Measurements from ENCODE around the gene NR3C2. TPM values are rescaled to one million over a fixed set of nuclear protein-coding genes. Genes with fewer than 3 reads are reported as not detected.

The NR3C2 gene
- total and polyA plus RNA-seq, 7 donors = 0.70 to 17.9 (median 7.5) TPM

DNA sequence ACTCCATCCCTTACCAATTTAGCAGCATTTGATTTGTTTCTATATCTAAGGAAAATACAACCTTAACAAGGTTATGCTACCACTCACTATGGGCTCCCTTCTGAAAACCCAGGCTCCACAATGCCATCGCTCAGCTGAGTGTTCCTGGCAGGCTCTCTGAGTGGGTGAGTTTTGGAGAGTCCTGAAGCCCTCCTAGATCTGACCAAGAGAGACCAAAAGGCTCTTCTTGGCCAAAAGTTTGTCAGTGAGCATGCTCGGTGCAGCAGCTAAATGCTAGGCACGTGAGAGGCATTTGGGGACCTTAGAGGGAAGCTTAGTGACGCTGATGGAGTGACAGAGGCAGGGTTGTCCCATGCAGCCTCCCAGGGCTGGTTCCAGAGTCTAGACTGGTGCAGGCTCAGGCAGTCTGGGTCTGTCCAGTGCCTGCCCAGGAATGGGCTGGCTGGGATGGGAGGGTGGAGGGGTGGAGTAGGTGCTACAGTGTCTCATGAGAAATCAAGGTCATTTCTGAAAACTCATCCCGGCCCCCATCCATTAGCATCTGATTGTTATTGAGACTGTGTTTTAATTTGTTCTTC, 346.8 kb downstream of the NR3C2 start:
- no peaks in the 10 kb centered on the region for H3K9me3 ChIP-seq
- peak overlapping the region; percentile 10 for H3K27ac ChIP-seq
- no peak for DNase-seq
- intact Hi-C loops (cut with DNase I) = no loop called here
- no peaks in the 10 kb centered on the region for H3K36me3 ChIP-seq (ENCODE audit: insufficient read depth in 1 of 2, low read depth in 1 of 2)
- H3K27me3 ChIP-seq (ENCODE audit: insufficient read depth in 3 of 3, low read length in 2 of 3) = no peaks in the 10 kb centered on the region
- no peak overlapping the region for H3K4me3 ChIP-seq
- TF ChIP-seq, protein P1, sequence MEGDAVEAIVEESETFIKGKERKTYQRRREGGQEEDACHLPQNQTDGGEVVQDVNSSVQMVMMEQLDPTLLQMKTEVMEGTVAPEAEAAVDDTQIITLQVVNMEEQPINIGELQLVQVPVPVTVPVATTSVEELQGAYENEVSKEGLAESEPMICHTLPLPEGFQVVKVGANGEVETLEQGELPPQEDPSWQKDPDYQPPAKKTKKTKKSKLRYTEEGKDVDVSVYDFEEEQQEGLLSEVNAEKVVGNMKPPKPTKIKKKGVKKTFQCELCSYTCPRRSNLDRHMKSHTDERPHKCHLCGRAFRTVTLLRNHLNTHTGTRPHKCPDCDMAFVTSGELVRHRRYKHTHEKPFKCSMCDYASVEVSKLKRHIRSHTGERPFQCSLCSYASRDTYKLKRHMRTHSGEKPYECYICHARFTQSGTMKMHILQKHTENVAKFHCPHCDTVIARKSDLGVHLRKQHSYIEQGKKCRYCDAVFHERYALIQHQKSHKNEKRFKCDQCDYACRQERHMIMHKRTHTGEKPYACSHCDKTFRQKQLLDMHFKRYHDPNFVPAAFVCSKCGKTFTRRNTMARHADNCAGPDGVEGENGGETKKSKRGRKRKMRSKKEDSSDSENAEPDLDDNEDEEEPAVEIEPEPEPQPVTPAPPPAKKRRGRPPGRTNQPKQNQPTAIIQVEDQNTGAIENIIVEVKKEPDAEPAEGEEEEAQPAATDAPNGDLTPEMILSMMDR (IDR thresholded peaks at IDR 0.05) = no peak
- peaks cover 14% of the 10 kb centered on the region for H3K4me1 ChIP-seq
- ATAC-seq = no peak
- WGBS, 3 donors = 91 to 98% (median 95%) methylated on average over 5 of the region's 5 CpGs

DNA sequence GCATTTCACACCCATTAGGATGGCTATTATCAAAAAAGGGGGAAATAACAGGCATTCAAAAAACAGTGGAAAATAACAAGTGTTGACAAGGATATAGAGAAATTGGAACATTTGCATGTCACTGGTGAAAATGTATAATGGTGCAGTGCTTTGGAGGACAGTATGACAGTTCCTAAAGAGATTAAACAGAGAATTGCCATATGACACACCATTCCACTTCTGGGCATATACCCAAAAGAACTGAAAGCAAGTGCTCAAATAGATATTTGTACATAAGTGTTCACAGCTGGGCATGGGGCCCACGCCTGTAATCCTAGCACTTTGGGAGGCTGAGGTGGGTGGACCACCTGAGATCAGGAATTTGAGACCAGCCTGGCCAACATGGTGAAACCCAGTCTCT, 348.1 kb downstream of the NR3C2 start:
- Histone ChIP-seq H3K9me3 (no peaks in the 10 kb centered on the region), H3K27ac (no peak overlapping the region), H3K36me3 (ENCODE audit: insufficient read depth in 1 of 2, low read depth in 1 of 2) (no peaks in the 10 kb centered on the region), H3K27me3 (ENCODE audit: insufficient read depth in 3 of 3, low read length in 2 of 3) (no peaks in the 10 kb centered on the region), H3K4me1 (peaks cover 14% of the 10 kb centered on the region), H3K4me3 (no peak overlapping the region)
- TF ChIP-seq, protein P1 (IDR thresholded peaks at IDR 0.05) = no peak
- intact Hi-C loops (cut with DNase I) = no loop called here
- 83 to 92% (median 85%) methylated on average over 1 of the region's 1 CpG for WGBS, 3 donors
- peak in 3 of 4 donors; percentile 49 to 67 (median 51) for ATAC-seq
- no peak for DNase-seq

DNA sequence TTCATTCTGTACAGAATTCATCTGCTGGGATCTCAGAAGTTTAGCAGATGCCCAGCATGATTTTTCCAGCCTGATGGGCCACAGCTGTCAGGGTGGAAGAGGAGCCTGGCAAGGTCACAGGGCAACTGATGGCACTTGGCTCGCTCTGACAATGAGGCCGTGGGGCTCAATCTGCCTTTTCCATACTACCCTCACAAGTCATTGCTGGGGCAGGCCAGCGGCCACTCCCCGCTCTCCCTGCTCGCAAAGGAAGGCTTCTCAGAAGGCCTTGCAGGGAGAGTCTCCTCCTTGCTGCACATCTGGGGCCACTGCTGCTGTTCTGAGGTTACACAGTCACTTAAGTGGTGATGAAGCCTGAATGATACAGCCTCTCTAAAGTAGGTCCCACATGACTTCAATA, 349.1 kb downstream of the NR3C2 start:
- ATAC-seq = peak in 1 of 4 donors; percentile 37

DNA sequence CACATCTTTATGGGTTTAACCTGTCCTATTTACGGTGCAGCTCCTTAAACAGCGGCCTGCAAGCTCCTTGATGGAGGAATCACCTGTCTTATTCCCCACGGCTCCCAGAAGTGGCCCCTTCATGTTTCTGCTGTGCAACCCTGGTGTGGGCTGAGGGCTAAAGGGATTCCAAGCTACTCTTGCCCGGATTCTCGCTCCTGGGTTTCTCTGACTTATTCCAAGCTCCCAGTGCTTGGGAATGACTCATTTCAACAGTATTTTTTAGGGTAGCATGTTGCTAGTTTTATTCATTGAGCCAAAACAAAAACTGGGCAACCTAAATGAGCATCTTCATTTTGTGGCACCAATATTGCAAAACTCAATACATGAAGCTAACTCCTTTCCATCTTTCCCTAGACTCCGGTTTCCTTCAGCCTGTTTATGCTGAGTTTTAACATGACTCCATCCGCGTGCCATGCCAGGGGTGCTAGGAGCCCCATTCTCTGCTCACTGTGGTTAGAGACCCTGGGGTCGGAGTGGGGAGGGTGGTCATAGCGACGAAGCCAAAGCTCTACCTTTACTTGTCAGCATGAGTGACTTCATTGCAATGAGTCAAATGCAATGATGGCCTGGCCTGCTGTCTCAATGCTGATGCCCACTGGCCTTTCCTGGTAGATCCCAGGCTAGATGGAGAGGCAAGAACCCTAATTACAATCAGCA, 349.7 kb downstream of the NR3C2 start:
- H3K27ac ChIP-seq = no peak overlapping the region
- peaks cover 14% of the 10 kb centered on the region for H3K4me1 ChIP-seq
- H3K9me3 ChIP-seq = no peaks in the 10 kb centered on the region
- intact Hi-C loops (cut with DNase I) = no loop called here
- ATAC-seq (no peak), DNase-seq (no peak)
- H3K36me3 ChIP-seq (ENCODE audit: insufficient read depth in 1 of 2, low read depth in 1 of 2) = no peaks in the 10 kb centered on the region
- H3K27me3 ChIP-seq (ENCODE audit: insufficient read depth in 3 of 3, low read length in 2 of 3) = no peaks in the 10 kb centered on the region
- TF ChIP-seq, protein P1 (IDR thresholded peaks at IDR 0.05) = no peak
- no peak overlapping the region for H3K4me3 ChIP-seq
- 89 to 94% (median 91%) methylated on average over 11 of the region's 11 CpGs for WGBS, 3 donors

More for the DNA sequence above, 349.1 kb downstream of the NR3C2 start:
- Histone ChIP-seq H3K27me3 (ENCODE audit: insufficient read depth in 3 of 3, low read length in 2 of 3) (no peaks in the 10 kb centered on the region), H3K27ac (no peak overlapping the region), H3K4me3 (no peak overlapping the region), H3K9me3 (no peaks in the 10 kb centered on the region), H3K4me1 (peaks cover 14% of the 10 kb centered on the region), H3K36me3 (ENCODE audit: insufficient read depth in 1 of 2, low read depth in 1 of 2) (no peaks in the 10 kb centered on the region)
- WGBS, 3 donors = 69 to 84% (median 80%) methylated on average over 5 of the region's 5 CpGs
- TF ChIP-seq, protein P1 (IDR thresholded peaks at IDR 0.05) = no peak
- intact Hi-C loops (cut with DNase I) = no loop called here
- no peak for DNase-seq
